GM12878 (cell line): ENCODE results near the gene MESP2. TPM values are rescaled to one million over a fixed set of nuclear protein-coding genes. Genes with fewer than 3 reads are reported as not detected.

Experiments
- ATAC-seq: fragments of 200-7000 bp; cut with Tn5 transposase; 3 replicates; pipeline ENCODE4 v1.9.1; 2020; ENCODE audit warnings: mild to moderate bottlenecking, moderate library complexity
- BruUV-seq: library from RNA; stranded (reverse); fragments of 400-500 nt; replicated peaks from 2 replicates; lab custom pipeline; 2021; lab: Mats Ljungman, UMichigan
- CTCF ChIA-PET: fragments of 300-600 bp; sonication (Branson Sonifier 250); formaldehyde crosslinking; extraction: SDS; loops from one replicate; lab custom pipeline; 2021; ENCODE audit warnings: inconsistent platforms; lab: Yijun Ruan, JAX
- POLR2A ChIA-PET: fragments of 350-600 bp; formaldehyde crosslinking; extraction: SDS; loops from one replicate; lab custom pipeline; 2021; ENCODE audit warnings: inconsistent platforms; lab: Charles Lee
- RAD21 ChIA-PET: fragments of 300-600 bp; sonication (Branson Sonifier 250); formaldehyde crosslinking; loops from one replicate; lab custom pipeline; 2023; ENCODE audit warnings: antibody characterized with exemption; ENCODE audit not compliant: unreplicated experiment; lab: Charles Lee
- SMC1A ChIA-PET: fragments of 300-600 bp; sonication (Branson Sonifier 250); formaldehyde crosslinking; loops from one replicate; lab custom pipeline; 2023; ENCODE audit not compliant: unreplicated experiment, uncharacterized antibody; lab: Charles Lee
- DNase-seq: peaks from one replicate; pipeline ENCODE4 v3.0.0-alpha.2; 2011; ENCODE audit warnings: low read depth, low spot score
- FAIRE-seq: peaks from 3 replicates; lab custom pipeline; 2011; peaks lifted over from hg19 to GRCh38; lab: Jason Lieb, UNC
- H2AFZ ChIP-seq: 2 replicates; pipeline ENCODE4 v1.6.0; 2011; ENCODE audit warnings: low read depth, low read length, control low read depth; ENCODE audit not compliant: control insufficient read depth
- H3K27ac ChIP-seq: 2 replicates; pipeline ENCODE4 v1.5.1; 2011; ENCODE audit warnings: control low read depth; ENCODE audit not compliant: control insufficient read depth, insufficient read depth
- H3K27me3 ChIP-seq, 2 experiments: replicated peaks in 1 of 2; 2 replicates each; pipeline versions ENCODE4 v1.6.0 to v1.6.1; 2011; ENCODE audit warnings: low read length in 1 of 2; ENCODE audit not compliant: control insufficient read depth in 2 of 2, insufficient read depth in 2 of 2
- H3K36me3 ChIP-seq, 2 experiments: 2 replicates each; pipeline ENCODE4 v1.5.1; 2011; ENCODE audit warnings: low read length in 1 of 2; ENCODE audit not compliant: control insufficient read depth in 2 of 2, insufficient read depth in 2 of 2
- H3K4me1 ChIP-seq: 2 replicates; pipeline ENCODE4 v1.6.1; 2011; ENCODE audit warnings: mild to moderate bottlenecking, low read length, moderate library complexity, mixed read lengths; ENCODE audit not compliant: control insufficient read depth, insufficient read depth
- H3K4me2 ChIP-seq: 2 replicates; pipeline ENCODE4 v1.6.0; 2011; ENCODE audit warnings: control low read depth; ENCODE audit not compliant: control insufficient read depth, insufficient read depth
- H3K4me3 ChIP-seq: fragments of 200-600 bp; sonication (generic); 2 replicates; pipeline ENCODE4 v1.5.1; 2016
- H3K79me2 ChIP-seq: 2 replicates; pipeline ENCODE4 v1.6.0; 2011; ENCODE audit warnings: low read length; ENCODE audit not compliant: control insufficient read depth, insufficient read depth
- H3K9ac ChIP-seq: 2 replicates; pipeline ENCODE4 v1.8.0; 2011; ENCODE audit warnings: low read length, control low read depth, mixed read lengths; ENCODE audit not compliant: control insufficient read depth, insufficient read depth
- H3K9me3 ChIP-seq: replicated peaks from 3 replicates; pipeline ENCODE4 v1.5.1; 2011; ENCODE audit warnings: mild to moderate bottlenecking, low read length; ENCODE audit not compliant: control insufficient read depth, insufficient read depth
- H4K20me1 ChIP-seq: 2 replicates; pipeline ENCODE4 v1.6.0; 2011; ENCODE audit not compliant: control insufficient read depth, insufficient read depth
- BRCA1 ChIP-seq: IDR thresholded peaks from 2 replicates; pipeline ENCODE4 v1.6.1; 2011; ENCODE audit warnings: low read depth, low read length, improper control_type of control experiment
- EGR1 ChIP-seq, 2 experiments: IDR thresholded peaks; 1 replicate in 1 of 2; 2 replicates in 1 of 2; pipeline ENCODE4 v1.6.1; 2011 to 2012; ENCODE audit warnings: low read depth in 2 of 2, low read length in 2 of 2, borderline replicate concordance in 1 of 2, mild to moderate bottlenecking in 1 of 2, moderate library complexity in 1 of 2
- HDGF ChIP-seq: fragments of 450-650 bp; IDR thresholded peaks from 2 replicates; pipeline ENCODE4 v1.6.1; 2016; ENCODE audit warnings: antibody characterized with exemption
- NFYA ChIP-seq: IDR thresholded peaks from 2 replicates; pipeline ENCODE4 v1.6.1; 2011; ENCODE audit warnings: low read depth, mild to moderate bottlenecking, low read length, improper control_type of control experiment, borderline replicate concordance
- PML ChIP-seq: IDR thresholded peaks from 2 replicates; pipeline ENCODE4 v1.6.1; 2012; ENCODE audit warnings: low read length, inconsistent platforms
- POLR2AphosphoS5 ChIP-seq: IDR thresholded peaks from 2 replicates; pipeline ENCODE4 v1.6.1; 2011; ENCODE audit warnings: mild to moderate bottlenecking, low read length, inconsistent platforms
- SP1 ChIP-seq: IDR thresholded peaks from one replicate; pipeline ENCODE4 v1.6.1; 2011; ENCODE audit warnings: low read depth, low read length
- SPI1 ChIP-seq: IDR thresholded peaks from 2 replicates; pipeline ENCODE4 v1.6.1; 2011; ENCODE audit warnings: low read depth, mild to moderate bottlenecking, low read length, moderate library complexity, borderline replicate concordance; ENCODE audit not compliant: insufficient read depth
- SUZ12 ChIP-seq: fragments of 200-600 bp; sonication (generic); IDR thresholded peaks from one replicate; pipeline ENCODE4 v1.6.1; 2018; ENCODE audit warnings: antibody characterized with exemption, mild to moderate bottlenecking; ENCODE audit not compliant: unreplicated experiment
- TBL1XR1 ChIP-seq: IDR thresholded peaks from 2 replicates; pipeline ENCODE4 v1.6.1; 2012; ENCODE audit warnings: low read depth, low read length, improper control_type of control experiment
- TCF7 ChIP-seq: IDR thresholded peaks from 2 replicates; pipeline ENCODE4 v1.6.1; 2014; ENCODE audit warnings: antibody characterized with exemption, borderline replicate concordance
- ZNF217 ChIP-seq: fragments of 450-650 bp; IDR thresholded peaks from 2 replicates; pipeline ENCODE4 v1.6.1; 2017; ENCODE audit warnings: antibody characterized with exemption, mild to moderate bottlenecking
- WGBS: methylation state at CpG from one replicate; pipeline ENCODE4 v1.1.6; 2016; ENCODE audit warnings: low lambda C conversion rate; ENCODE audit not compliant: insufficient replicate concordance, insufficient coverage; ENCODE audit errors: missing lambda C conversion rate; 5-methylcytosine and 5-hydroxymethylcytosine counted together
- in situ Hi-C: fragments of 300-500 bp; cut with MboI; formaldehyde crosslinking; loops from 9 replicates; pipeline ENCODE4 v1.14.3; 2018; ENCODE audit warnings: mixed read lengths
- intact Hi-C: fragments of 100-400 bp; cut with micrococcal nuclease; formaldehyde crosslinking; loops from one replicate; pipeline ENCODE4 v1.14.2; 2022; ENCODE audit not compliant: unreplicated experiment
- polyA plus RNA-seq, 11 experiments: library from polyadenylated mRNA; depleted of rRNA in 4 of 11; unstranded in 6 of 11; stranded (reverse) in 5 of 11; fragments of >200 nt; fragmentation: Nextera tagmentation in 4 of 11; fragmentation: Illumina TruSeq in 1 of 11; extraction: Ambion mirVana in 4 of 11; extraction: Trizol in 1 of 11; gene quantifications; 1 replicate in 1 of 11; 2 replicates in 10 of 11; pipeline versions ENCODE4 v1.2.1 to v1.2.3, GENCODE V29; 2011 to 2016; ENCODE audit warnings: inconsistent platforms in 2 of 11, missing spikeins in 2 of 11, low read depth in 1 of 11
- total RNA-seq, 4 experiments: library from RNA; depleted of rRNA in 3 of 4; stranded (reverse); fragments of >200 nt in 3 of 4; fragmentation: Illumina TruSeq in 1 of 4; extraction: Trizol in 1 of 4; gene quantifications; 2 replicates each; pipeline versions ENCODE4 v1.2.1 to v1.2.3, GENCODE V29; 2013 to 2021
- TF ChIP-seq, protein P1 (sequence below): fragments of 450-650 bp; IDR thresholded peaks from 2 replicates; pipeline ENCODE4 v1.6.1; 2017; ENCODE audit warnings: mild to moderate bottlenecking
- TF ChIP-seq, protein P2 (sequence below): fragments of 450-650 bp; conservative IDR thresholded peaks from 2 replicates; pipeline ENCODE4 v1.6.1; 2017; ENCODE audit warnings: mild to moderate bottlenecking, moderate library complexity
- TF ChIP-seq, protein P3 (sequence below): IDR thresholded peaks from 2 replicates; pipeline ENCODE4 v1.6.1; 2012; ENCODE audit warnings: improper control_type of control experiment, low read depth, low read length; ENCODE audit not compliant: insufficient replicate concordance

Gene MESP2
- total and polyA plus RNA-seq, 10 of the 15 experiments (the other 5 are each of a cell fraction or from before 2014, with no cell fraction given) = 0.04 TPM; not detected in 9

DNA sequence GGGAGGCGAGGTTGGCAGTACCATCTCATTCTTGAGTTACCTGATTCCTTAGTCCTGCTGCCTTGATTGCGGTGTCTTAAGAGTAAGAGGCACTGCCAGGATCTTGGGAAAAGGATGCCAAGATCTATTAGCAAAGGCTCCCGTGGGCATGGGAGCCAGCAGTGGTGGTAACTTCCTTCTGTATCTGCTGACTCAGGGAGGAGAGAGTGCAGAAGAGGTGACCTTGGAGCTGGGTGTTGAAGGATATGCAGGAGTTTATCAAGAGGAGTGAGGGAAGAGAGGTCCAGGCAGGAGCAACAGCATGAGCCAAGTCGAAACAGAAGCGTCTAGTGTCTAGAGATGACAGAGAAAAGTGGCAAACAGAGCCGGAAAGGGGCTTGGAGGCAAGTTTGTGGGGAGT lies 4.5 kb downstream of the MESP2 start:
- Histone ChIP-seq H3K79me2 (no peaks in the 10 kb centered on the region), H3K36me3 (no peaks in the 10 kb centered on the region), H3K4me3 (no peak overlapping the region), H2AFZ (peak overlapping the region; percentile 73), H3K4me1 (peaks cover 31% of the 10 kb centered on the region), H3K4me2 (peak overlapping the region; percentile 92), H3K9me3 (no peaks in the 10 kb centered on the region; the same call in 2 of the 3 replicates), H3K27ac (peak overlapping the region; percentile 17; the same call in 1 of the 2 replicates), H4K20me1 (no peaks in the 10 kb centered on the region), H3K9ac (peak overlapping the region; percentile 14; the same call in 1 of the 2 replicates), H3K27me3 (no peaks in the 10 kb centered on the region)
- 33% methylated on average over 6 of the region's 6 CpGs for WGBS
- intact Hi-C loops (no loop called here), in situ Hi-C loops (no loop called here)
- ChIA-PET SMC1A (interaction anchor here (0.7 to 2.3 kb wide), 4 partner anchors 15 to 94 kb away, joined by 3 to 13 read pairs (median 3); no protein-coding TSS in a partner anchor), CTCF (interaction anchor here (1.0 to 2.0 kb wide), 6 partner anchors 20 to 110 kb away, joined by 3 to 14 read pairs (median 4); no protein-coding TSS in a partner anchor), POLR2A (interaction anchor here (0.5 to 1.0 kb wide), 2 partner anchors 15 to 19 kb away, joined by 3 read pairs; no protein-coding TSS in a partner anchor), RAD21 (interaction anchor here (1.0 to 2.3 kb wide), 2 partner anchors 15 to 94 kb away, joined by 4 to 15 read pairs; no protein-coding TSS in a partner anchor)
- FAIRE-seq (no peak), DNase-seq (no peak), ATAC-seq (no peak)
- BruUV-seq = no TSS peak
- TF ChIP-seq EGR1 (IDR thresholded peaks at IDR 0.05; ENCODE audit: borderline replicate concordance in 1 of 2, low read depth in 2 of 2, low read length in 2 of 2) (no peak), POLR2AphosphoS5 (no peak), ZNF217 (no peak), PML (no peak), SUZ12 (no peak), TCF7 (no peak), SP1 (no peak), NFYA (no peak), TBL1XR1 (no peak), BRCA1 (no peak), HDGF (no peak), SPI1 (no peak)
- TF ChIP-seq, protein P1, sequence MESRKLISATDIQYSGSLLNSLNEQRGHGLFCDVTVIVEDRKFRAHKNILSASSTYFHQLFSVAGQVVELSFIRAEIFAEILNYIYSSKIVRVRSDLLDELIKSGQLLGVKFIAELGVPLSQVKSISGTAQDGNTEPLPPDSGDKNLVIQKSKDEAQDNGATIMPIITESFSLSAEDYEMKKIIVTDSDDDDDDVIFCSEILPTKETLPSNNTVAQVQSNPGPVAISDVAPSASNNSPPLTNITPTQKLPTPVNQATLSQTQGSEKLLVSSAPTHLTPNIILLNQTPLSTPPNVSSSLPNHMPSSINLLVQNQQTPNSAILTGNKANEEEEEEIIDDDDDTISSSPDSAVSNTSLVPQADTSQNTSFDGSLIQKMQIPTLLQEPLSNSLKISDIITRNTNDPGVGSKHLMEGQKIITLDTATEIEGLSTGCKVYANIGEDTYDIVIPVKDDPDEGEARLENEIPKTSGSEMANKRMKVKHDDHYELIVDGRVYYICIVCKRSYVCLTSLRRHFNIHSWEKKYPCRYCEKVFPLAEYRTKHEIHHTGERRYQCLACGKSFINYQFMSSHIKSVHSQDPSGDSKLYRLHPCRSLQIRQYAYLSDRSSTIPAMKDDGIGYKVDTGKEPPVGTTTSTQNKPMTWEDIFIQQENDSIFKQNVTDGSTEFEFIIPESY = no peak
- TF ChIP-seq, protein P2, sequence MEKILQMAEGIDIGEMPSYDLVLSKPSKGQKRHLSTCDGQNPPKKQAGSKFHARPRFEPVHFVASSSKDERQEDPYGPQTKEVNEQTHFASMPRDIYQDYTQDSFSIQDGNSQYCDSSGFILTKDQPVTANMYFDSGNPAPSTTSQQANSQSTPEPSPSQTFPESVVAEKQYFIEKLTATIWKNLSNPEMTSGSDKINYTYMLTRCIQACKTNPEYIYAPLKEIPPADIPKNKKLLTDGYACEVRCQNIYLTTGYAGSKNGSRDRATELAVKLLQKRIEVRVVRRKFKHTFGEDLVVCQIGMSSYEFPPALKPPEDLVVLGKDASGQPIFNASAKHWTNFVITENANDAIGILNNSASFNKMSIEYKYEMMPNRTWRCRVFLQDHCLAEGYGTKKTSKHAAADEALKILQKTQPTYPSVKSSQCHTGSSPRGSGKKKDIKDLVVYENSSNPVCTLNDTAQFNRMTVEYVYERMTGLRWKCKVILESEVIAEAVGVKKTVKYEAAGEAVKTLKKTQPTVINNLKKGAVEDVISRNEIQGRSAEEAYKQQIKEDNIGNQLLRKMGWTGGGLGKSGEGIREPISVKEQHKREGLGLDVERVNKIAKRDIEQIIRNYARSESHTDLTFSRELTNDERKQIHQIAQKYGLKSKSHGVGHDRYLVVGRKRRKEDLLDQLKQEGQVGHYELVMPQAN = no peak
- TF ChIP-seq, protein P3, sequence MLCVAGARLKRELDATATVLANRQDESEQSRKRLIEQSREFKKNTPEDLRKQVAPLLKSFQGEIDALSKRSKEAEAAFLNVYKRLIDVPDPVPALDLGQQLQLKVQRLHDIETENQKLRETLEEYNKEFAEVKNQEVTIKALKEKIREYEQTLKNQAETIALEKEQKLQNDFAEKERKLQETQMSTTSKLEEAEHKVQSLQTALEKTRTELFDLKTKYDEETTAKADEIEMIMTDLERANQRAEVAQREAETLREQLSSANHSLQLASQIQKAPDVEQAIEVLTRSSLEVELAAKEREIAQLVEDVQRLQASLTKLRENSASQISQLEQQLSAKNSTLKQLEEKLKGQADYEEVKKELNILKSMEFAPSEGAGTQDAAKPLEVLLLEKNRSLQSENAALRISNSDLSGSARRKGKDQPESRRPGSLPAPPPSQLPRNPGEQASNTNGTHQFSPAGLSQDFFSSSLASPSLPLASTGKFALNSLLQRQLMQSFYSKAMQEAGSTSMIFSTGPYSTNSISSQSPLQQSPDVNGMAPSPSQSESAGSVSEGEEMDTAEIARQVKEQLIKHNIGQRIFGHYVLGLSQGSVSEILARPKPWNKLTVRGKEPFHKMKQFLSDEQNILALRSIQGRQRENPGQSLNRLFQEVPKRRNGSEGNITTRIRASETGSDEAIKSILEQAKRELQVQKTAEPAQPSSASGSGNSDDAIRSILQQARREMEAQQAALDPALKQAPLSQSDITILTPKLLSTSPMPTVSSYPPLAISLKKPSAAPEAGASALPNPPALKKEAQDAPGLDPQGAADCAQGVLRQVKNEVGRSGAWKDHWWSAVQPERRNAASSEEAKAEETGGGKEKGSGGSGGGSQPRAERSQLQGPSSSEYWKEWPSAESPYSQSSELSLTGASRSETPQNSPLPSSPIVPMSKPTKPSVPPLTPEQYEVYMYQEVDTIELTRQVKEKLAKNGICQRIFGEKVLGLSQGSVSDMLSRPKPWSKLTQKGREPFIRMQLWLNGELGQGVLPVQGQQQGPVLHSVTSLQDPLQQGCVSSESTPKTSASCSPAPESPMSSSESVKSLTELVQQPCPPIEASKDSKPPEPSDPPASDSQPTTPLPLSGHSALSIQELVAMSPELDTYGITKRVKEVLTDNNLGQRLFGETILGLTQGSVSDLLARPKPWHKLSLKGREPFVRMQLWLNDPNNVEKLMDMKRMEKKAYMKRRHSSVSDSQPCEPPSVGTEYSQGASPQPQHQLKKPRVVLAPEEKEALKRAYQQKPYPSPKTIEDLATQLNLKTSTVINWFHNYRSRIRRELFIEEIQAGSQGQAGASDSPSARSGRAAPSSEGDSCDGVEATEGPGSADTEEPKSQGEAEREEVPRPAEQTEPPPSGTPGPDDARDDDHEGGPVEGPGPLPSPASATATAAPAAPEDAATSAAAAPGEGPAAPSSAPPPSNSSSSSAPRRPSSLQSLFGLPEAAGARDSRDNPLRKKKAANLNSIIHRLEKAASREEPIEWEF = no peak
